ENCODE measurements around the gene EPHA6. TPM values are rescaled to one million over a fixed set of nuclear protein-coding genes. Genes with fewer than 3 reads are reported as not detected.
"Not testable (repeated sequence)": the region's sequence is repeated elsewhere in the genome, so short reads cannot be mapped to it uniquely, and the experiment has no call there.

The EPHA6 gene
- total and polyA plus RNA-seq, 10 of the 15 experiments (the other 5 are each of a cell fraction or from before 2014, with no cell fraction given), result not detected

DNA sequence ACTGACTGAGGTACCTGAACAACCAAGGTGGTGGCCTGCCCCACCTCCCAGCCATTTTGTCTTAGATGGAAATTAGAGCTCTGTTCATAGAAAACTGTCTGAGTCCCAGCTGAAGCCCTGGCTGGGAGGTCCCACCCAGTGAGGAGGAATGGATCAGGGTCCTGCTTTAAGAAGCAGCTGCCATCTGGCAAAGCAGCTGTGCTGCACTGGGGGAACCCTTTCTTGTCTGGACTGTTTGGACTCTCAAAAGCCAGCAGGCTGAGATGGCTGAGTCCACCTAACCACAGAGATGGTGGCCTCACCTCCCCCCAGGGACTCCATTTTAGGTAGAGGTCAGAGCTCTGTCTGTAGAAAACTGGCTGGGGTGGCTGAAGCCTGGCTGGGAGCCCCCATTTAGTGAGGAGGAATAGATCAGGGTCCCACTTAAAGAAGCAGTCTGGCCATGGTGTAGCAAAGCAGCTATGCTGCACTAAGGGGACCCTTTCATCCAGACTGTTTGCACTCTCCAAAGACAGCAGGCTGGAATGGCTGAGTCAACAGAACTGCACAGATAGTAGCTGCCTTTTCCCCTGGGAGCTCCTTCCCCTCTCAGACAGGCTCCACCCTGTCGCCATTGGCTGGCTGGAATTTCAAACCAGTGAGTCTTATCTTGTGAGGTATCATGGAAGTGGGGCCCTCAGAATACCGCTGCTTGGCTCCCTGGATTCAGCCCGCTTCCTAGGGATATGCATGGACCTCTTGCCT lies 116.9 kb downstream of the EPHA6 start (continued):
- no peak for TF ChIP-seq TCF7 (IDR thresholded peaks at IDR 0.05; ENCODE audit: borderline replicate concordance)
- TF ChIP-seq GATAD2B (conservative IDR thresholded peaks at IDR 0.05; ENCODE audit: low read depth), result no peak
- no peak for TF ChIP-seq DPF2 (IDR thresholded peaks at IDR 0.05)

DNA sequence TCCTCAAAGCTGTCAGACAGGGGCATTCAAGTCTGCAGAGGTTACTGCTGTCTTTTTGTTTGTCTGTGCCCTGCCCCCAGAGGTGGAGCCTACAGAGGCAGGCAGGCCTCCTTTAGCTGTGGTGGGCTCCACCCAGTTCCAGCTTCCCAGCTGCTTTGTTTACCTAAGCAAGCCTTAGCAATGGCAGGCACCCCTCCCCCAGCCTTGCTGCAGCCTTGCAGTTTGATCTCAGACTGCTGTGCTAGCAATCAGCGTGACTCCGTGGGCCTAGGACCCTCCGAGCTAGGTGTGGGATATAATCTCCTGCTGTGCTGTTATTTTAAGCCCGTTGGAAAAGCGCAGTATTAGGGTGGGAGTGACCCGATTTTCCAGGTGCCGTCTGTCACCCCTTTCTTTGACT lies 127.7 kb downstream of the EPHA6 start:
- BruUV-seq (replicated peaks); in situ Hi-C loops (cut with MboI); POLR2A ChIA-PET; intact Hi-C loops (cut with micrococcal nuclease; ENCODE audit: unreplicated experiment); H3K4me3 ChIP-seq; H4K20me1 ChIP-seq (ENCODE audit: control insufficient read depth, insufficient read depth); H3K9ac ChIP-seq (ENCODE audit: control insufficient read depth, insufficient read depth, low read length); H3K27ac ChIP-seq (ENCODE audit: control insufficient read depth, insufficient read depth); SMC1A ChIA-PET (ENCODE audit: uncharacterized antibody, unreplicated experiment); FAIRE-seq; H3K9me3 ChIP-seq (replicated peaks; ENCODE audit: control insufficient read depth, insufficient read depth, low read length); H3K27me3 ChIP-seq (replicated peaks in 1 of 2; ENCODE audit: control insufficient read depth in 2 of 2, insufficient read depth in 2 of 2, low read length in 1 of 2); ATAC-seq; H3K36me3 ChIP-seq (ENCODE audit: control insufficient read depth in 2 of 2, insufficient read depth in 2 of 2, low read length in 1 of 2); H3K4me1 ChIP-seq (ENCODE audit: control insufficient read depth, insufficient read depth, low read length); RAD21 ChIA-PET (ENCODE audit: unreplicated experiment); H3K4me2 ChIP-seq (ENCODE audit: control insufficient read depth, insufficient read depth); CTCF ChIA-PET; H3K79me2 ChIP-seq (ENCODE audit: control insufficient read depth, insufficient read depth, low read length); DNase-seq (ENCODE audit: low read depth, low spot score); H2AFZ ChIP-seq (ENCODE audit: control insufficient read depth, low read depth, low read length): not testable (repeated sequence)
- 22% methylated on average over 7 of the region's 7 CpGs for WGBS (ENCODE audit: insufficient coverage, insufficient replicate concordance, low lambda C conversion rate, missing lambda C conversion rate)

DNA sequence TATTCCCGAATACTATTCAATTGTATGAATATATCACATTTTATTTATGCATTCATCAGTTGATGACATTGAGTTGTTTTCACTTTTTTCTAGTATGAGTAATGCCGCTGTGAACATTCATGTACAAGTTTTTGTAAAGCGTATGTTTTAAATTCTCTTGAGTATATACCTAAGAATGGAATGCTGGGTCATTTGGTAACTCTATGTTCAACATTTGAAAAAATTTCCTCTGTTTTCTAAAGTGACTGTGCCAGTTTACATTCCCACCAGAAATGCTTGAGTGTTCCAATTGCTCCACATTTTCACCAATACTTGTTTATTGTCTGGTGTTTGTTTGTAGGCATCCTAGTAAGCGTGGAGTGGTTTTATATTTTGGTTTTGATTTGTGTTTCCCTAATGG lies 144.5 kb downstream of the EPHA6 start:
- TF ChIP-seq BACH1 (IDR thresholded peaks at IDR 0.05; ENCODE audit: borderline replicate concordance) (no peak), EZH2 (IDR thresholded peaks at IDR 0.05; ENCODE audit: borderline replicate concordance, control insufficient read depth, low read depth, low read length) (no peak)
- no TSS peak for BruUV-seq (replicated peaks)
- H3K27me3 ChIP-seq (replicated peaks in 1 of 2; ENCODE audit: control insufficient read depth in 2 of 2, insufficient read depth in 2 of 2, low read length in 1 of 2), result no peaks in the 10 kb centered on the region
- no peak overlapping the region for H2AFZ ChIP-seq (ENCODE audit: control insufficient read depth, low read depth, low read length)
- in situ Hi-C loops (cut with MboI) (no loop called here), intact Hi-C loops (cut with micrococcal nuclease; ENCODE audit: unreplicated experiment) (no loop called here)
- no peak overlapping the region for H3K9ac ChIP-seq (ENCODE audit: control insufficient read depth, insufficient read depth, low read length)
- H3K79me2 ChIP-seq (ENCODE audit: control insufficient read depth, insufficient read depth, low read length), result no peaks in the 10 kb centered on the region
- SMC1A ChIA-PET (ENCODE audit: uncharacterized antibody, unreplicated experiment), result no interaction called here
- no peak for DNase-seq (ENCODE audit: low read depth, low spot score)
- CTCF ChIA-PET, result no interaction called here
- POLR2A ChIA-PET, result no interaction called here
- no peak overlapping the region for H3K4me2 ChIP-seq (ENCODE audit: control insufficient read depth, insufficient read depth)
- H3K4me3 ChIP-seq, result no peak overlapping the region
- H3K4me1 ChIP-seq (ENCODE audit: control insufficient read depth, insufficient read depth, low read length), result no peaks in the 10 kb centered on the region
- H3K36me3 ChIP-seq (ENCODE audit: control insufficient read depth in 2 of 2, insufficient read depth in 2 of 2, low read length in 1 of 2), result no peaks in the 10 kb centered on the region
- ATAC-seq, result no peak
- WGBS (ENCODE audit: insufficient coverage, insufficient replicate concordance, low lambda C conversion rate, missing lambda C conversion rate), result 36% methylated on average over 4 of the region's 4 CpGs
- H3K9me3 ChIP-seq (replicated peaks; ENCODE audit: control insufficient read depth, insufficient read depth, low read length), result no peaks in the 10 kb centered on the region
- H4K20me1 ChIP-seq (ENCODE audit: control insufficient read depth, insufficient read depth), result no peaks in the 10 kb centered on the region
- no peak for FAIRE-seq
- RAD21 ChIA-PET (ENCODE audit: unreplicated experiment), result no interaction called here
- no peak overlapping the region for H3K27ac ChIP-seq (ENCODE audit: control insufficient read depth, insufficient read depth)

All from GM12878 (cell line).